ENCODE measurements around the gene PAPSS2. TPM values are rescaled to one million over a fixed set of nuclear protein-coding genes. Genes with fewer than 3 reads are reported as not detected.

PAPSS2 gene
- total RNA-seq, 8 experiments from 2014 or later: 0.75 to 60.6 (median 7.3) TPM

DNA sequence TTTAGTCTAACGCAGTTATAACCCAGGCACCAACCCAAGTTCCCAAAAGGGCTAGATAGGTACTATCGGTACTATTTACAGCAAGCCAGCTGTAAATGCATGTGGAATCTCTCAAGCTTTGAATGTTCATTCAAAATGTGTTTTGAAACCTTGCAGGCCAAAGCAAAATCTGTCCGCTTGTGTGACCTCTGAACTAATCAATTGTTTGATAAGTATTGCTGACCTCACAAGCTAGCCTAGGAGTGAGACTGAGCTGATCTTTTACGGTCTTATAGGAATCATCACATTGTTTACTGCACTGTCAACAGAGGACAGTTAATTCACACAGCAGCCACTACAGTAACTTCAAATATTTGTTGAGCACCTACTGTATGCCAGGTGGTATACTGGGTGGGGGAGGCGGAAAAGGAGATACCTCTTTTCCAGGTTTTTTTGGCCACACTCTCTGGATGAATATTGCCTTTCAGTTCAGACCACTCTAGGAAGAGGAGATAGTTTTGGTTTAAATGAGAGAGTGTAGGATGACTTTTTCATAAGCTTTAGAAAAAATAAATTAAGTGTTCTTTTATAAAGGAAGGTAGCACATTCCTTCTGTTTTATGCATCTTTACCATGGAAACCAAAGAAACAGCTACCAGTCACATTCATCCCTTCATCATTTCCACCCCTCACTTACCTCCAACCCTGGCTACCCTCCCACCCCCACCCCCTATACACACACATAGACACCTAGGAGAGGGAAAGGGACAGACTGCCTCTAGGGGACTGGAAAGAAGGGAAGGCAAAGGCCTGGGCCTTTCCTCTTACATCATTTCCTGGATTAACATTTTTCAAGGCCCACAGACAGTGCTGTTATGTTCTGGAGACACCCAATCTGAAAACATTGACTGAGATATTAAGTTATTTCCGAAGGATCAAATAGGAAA is 2.4 kb downstream of the PAPSS2 start:
- ATAC-seq (replicated peaks in 6 of 8): peak in 1 of 8 experiments; percentile 12
- Histone ChIP-seq H3K27ac (no peak overlapping the region), H3K4me3 (no peak overlapping the region), H3K4me1 (replicated peaks in 1 of 2) (peaks cover 0 to 2% of the 10 kb centered on the region in 2 donors)
- WGBS, 10 experiments: 84 to 100% (median 93%) methylated on average over 1 to 6 of the region's 6 CpGs; no CpG with 5 or more reads in 1 of the 10 experiments
- in situ Hi-C loops (cut with MboI; ENCODE audit: low pct_unique_long_range_greater_than_20kb in 2 of 9, low sequenced_read_pairs in 9 of 9, unreplicated experiment in 9 of 9): loop anchor here in 2 of 9 experiments (10.0 to 25.0 kb wide), 2 partner anchors 73 to 125 kb away; no protein-coding TSS in a partner anchor

DNA sequence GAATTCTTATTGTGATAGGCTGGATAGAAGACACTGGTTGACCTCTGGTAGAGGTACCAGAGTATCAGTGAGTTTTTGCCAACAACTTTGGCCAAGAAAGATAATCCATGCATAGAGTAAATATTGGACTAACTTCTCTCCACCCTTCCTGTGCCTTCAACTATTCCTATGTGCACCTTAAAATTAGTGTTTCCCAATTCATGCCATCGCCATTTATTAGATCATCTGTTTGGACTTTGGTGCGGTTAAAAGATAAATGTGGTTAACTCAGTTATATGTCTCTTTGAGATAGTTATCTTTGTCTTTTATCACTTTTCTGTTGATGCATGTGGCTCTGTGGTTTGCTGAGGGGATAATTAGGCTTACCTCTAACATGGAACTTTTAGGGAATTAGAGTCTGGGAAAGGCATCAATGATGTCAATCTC is 4.6 kb downstream of the PAPSS2 start:
- 94 to 100% (median 100%) methylated on average over 1 to 2 of the region's 2 CpGs; no CpG with 5 or more reads in 2 of the 10 experiments for WGBS, 10 experiments
- peaks cover 0 to 2% of the 10 kb centered on the region in 2 donors for H3K4me1 ChIP-seq (replicated peaks in 1 of 2)
- in situ Hi-C loops (cut with MboI; ENCODE audit: low pct_unique_long_range_greater_than_20kb in 2 of 9, low sequenced_read_pairs in 9 of 9, unreplicated experiment in 9 of 9): loop anchor here in 2 of 9 experiments (10.0 to 25.0 kb wide), 2 partner anchors 71 to 127 kb away; no protein-coding TSS in a partner anchor

DNA sequence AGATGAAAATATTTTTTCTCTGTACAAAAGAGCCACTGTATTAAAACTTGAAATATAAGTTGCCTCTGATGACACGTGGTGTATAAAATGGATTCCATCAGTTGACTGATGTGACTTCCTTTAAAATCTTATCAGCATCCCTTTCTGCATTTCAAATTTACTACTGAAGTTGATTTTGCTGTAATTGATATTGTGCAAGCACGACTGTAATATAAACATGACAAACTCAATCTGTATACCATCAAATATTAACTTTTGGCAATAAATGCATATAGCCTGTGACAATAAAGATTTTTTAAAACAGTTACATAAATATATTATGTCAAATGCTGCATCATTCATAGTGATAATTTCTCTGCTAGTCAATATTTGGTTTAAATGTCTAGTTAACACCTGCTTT is 7.8 kb downstream of the PAPSS2 start:
- Histone ChIP-seq H3K27ac (no peak overlapping the region), H3K4me3 (no peak overlapping the region), H3K4me1 (replicated peaks in 1 of 2) (peaks cover 0 to 2% of the 10 kb centered on the region in 2 donors)
- ATAC-seq (replicated peaks in 6 of 8): no peak
- in situ Hi-C loops (cut with MboI; ENCODE audit: low pct_unique_long_range_greater_than_20kb in 2 of 9, low sequenced_read_pairs in 9 of 9, unreplicated experiment in 9 of 9): loop anchor here in 2 of 9 experiments (10.0 to 25.0 kb wide), 2 partner anchors 67 to 130 kb away; no protein-coding TSS in a partner anchor
- 60 to 100% (median 80%) methylated on average over 1 to 2 of the region's 2 CpGs for WGBS, 10 experiments

More for the DNA sequence above, 4.6 kb downstream of the PAPSS2 start:
- no peak overlapping the region for H3K27ac ChIP-seq
- H3K4me3 ChIP-seq: no peak overlapping the region
- no peak for ATAC-seq (replicated peaks in 6 of 8)

DNA sequence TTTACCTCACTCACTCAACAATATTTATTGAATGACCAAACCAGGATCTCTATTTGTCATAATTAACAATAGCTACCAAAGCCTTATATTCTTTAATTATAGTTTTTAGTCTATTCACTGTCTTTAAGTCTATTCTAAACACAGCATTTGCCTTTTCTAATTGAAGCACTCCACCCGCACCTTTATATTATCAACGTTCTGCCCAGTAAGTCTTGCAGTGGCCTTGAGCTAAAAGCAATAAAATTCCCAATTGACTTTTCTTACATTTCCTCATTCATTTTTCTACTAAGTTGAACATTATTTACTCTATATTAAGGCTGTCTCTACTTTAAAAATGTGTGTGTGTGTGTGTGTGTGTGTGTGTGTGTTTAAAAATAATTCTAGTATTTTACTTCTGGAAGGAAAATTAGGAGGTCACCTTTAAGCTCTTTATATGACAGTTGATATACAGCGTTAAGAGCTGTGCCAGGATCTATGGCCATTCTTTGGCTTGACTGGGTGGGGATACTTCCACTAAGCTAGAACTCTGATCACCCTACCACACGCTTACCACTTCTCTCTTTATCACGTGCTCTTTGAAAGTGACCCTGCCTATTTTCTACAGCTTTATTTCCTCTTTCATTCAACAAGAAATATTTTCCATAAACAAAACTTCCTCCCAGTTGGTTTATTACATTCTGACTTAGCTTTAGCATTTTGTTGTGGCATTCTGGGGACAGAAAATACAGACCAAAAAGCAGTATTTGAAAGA is 8.8 kb downstream of the PAPSS2 start:
- Histone ChIP-seq H3K27ac (no peak overlapping the region), H3K4me3 (no peak overlapping the region), H3K4me1 (replicated peaks in 1 of 2) (peaks cover 0 to 2% of the 10 kb centered on the region in 2 donors)
- WGBS, 10 experiments: 64 to 100% (median 90%) methylated on average over 1 to 5 of the region's 5 CpGs
- no peak for ATAC-seq (replicated peaks in 6 of 8)
- in situ Hi-C loops (cut with MboI; ENCODE audit: low pct_unique_long_range_greater_than_20kb in 2 of 9, low sequenced_read_pairs in 9 of 9, unreplicated experiment in 9 of 9): loop anchor here in 2 of 9 experiments (10.0 to 25.0 kb wide), 2 partner anchors 66 to 131 kb away; no protein-coding TSS in a partner anchor

DNA sequence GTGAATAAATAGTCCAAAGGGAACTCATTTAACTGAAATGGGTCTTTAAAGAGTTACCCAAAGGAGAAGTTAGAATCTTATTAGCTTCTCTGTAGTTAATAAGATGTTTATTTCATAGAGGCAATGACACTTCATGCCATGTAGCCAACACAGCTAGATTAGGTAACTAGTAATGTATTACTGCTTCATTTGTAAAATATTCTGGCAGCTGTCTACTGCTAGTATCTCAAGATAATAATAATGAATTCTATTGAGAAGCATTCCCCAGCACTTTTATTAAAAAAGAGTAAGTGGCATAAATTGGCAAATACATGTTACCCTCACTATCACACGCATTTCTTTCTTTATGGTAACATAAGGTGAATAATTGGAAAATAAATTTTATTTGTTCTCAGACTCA is 10.1 kb downstream of the PAPSS2 start:
- 71 to 100% (median 87%) methylated on average over 1 of the region's 1 CpG; no CpG with 5 or more reads in 2 of the 10 experiments for WGBS, 10 experiments
- peaks cover 0 to 2% of the 10 kb centered on the region in 2 donors for H3K4me1 ChIP-seq (replicated peaks in 1 of 2)
- in situ Hi-C loops (cut with MboI; ENCODE audit: low pct_unique_long_range_greater_than_20kb in 2 of 9, low sequenced_read_pairs in 9 of 9, unreplicated experiment in 9 of 9): loop anchor here in 2 of 9 experiments (10.0 to 25.0 kb wide), 2 partner anchors 65 to 132 kb away; no protein-coding TSS in a partner anchor
- no peak for ATAC-seq (replicated peaks in 6 of 8)
- no peak overlapping the region for H3K27ac ChIP-seq
- no peak overlapping the region for H3K4me3 ChIP-seq

DNA sequence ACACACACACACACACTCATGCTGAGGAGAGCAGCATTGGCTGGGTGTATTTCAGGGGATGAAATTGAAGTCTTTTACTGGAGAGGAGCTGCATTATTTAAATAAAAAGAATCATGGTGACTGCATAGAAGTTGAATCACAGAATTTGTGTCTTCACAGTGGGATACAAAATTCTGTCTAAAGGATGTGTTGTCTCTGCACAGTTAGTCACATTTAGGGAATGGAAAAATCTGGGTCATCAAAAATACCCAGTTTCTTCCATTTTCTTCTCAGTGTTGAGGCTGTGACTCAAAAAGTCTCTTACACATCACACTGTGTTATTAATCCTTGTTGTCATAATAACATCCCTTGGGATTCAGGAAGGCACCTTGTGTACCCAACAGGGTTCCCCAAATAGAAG is 10.9 kb downstream of the PAPSS2 start:
- Histone ChIP-seq H3K27ac (no peak overlapping the region), H3K4me1 (replicated peaks in 1 of 2) (peaks cover 0 to 2% of the 10 kb centered on the region in 2 donors), H3K4me3 (no peak overlapping the region)
- in situ Hi-C loops (cut with MboI; ENCODE audit: low pct_unique_long_range_greater_than_20kb in 2 of 9, low sequenced_read_pairs in 9 of 9, unreplicated experiment in 9 of 9): loop anchor here in 1 of 9 experiments (25.0 kb wide), 1 partner anchor 133 kb away; no protein-coding TSS in a partner anchor
- ATAC-seq (replicated peaks in 6 of 8): no peak

DNA sequence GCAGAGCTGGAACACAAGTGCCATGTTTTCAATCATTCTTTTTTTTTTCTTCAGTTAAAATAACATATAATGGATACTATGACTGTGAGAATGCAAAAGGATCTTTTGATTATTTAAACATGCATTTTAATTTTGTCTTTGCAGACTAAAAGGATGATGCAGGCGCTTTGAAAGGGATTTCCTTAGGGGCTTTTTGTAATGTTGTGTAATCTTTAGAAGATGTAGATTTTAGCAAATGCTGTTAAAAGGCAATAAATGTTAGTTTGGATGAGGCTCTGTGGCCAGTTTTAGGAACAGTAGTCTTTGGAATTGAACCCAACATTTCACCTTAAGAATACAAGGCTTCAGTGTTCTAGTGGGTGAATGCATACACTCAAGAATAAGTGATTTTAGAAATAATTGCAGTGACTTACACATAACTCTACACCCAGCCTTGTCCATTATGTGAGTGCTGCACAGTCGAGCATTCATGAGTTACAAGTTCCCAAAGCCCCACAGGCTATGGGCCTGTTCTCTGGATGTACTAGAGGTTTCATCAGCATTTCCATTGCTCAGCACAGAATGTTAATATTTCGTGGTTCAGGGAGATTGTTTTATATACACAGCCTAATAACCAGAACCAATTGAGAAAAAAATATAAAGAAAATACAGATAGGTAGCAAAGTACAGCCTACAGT is 11.6 kb downstream of the PAPSS2 start:
- 6 to 93% (median 68%) methylated on average over 1 to 3 of the region's 3 CpGs for WGBS, 10 experiments
- H3K4me1 ChIP-seq (replicated peaks in 1 of 2): peaks cover 0 to 2% of the 10 kb centered on the region in 2 donors
- in situ Hi-C loops (cut with MboI; ENCODE audit: low pct_unique_long_range_greater_than_20kb in 2 of 9, low sequenced_read_pairs in 9 of 9, unreplicated experiment in 9 of 9): loop anchor here in 1 of 9 experiments (25.0 kb wide), 1 partner anchor 134 kb away; no protein-coding TSS in a partner anchor
- no peak overlapping the region for H3K27ac ChIP-seq
- peak in 4 of 8 experiments; percentile 27 to 81 (median 70) for ATAC-seq (replicated peaks in 6 of 8)
- H3K4me3 ChIP-seq: no peak overlapping the region

DNA sequence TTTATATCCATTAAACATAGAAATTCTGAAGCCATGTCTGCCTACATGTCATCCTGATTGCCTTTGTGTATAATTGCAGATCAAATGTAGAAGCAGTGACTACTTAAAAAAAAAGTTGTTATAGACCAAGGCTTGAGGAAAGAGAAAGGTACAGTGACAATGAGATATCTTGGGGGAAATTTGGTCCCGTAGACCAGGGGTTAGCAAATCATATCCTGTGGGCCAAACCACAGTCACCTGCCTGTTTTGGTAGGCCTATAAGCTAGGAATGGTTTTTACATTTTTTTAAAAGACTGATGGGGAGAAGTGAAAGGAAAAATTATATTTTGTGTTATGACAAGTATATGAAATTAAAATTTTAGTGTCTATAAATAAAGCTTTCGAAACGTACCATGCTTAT is 12.9 kb downstream of the PAPSS2 start:
- peaks cover 0 to 2% of the 10 kb centered on the region in 2 donors for H3K4me1 ChIP-seq (replicated peaks in 1 of 2)
- no peak for ATAC-seq (replicated peaks in 6 of 8)
- H3K27ac ChIP-seq: no peak overlapping the region
- 78 to 96% (median 84%) methylated on average over 2 to 3 of the region's 3 CpGs; no CpG with 5 or more reads in 1 of the 10 experiments for WGBS, 10 experiments
- H3K4me3 ChIP-seq: no peak overlapping the region
- in situ Hi-C loops (cut with MboI; ENCODE audit: low pct_unique_long_range_greater_than_20kb in 2 of 9, low sequenced_read_pairs in 9 of 9, unreplicated experiment in 9 of 9): loop anchor here in 1 of 9 experiments (25.0 kb wide), 1 partner anchor 135 kb away; no protein-coding TSS in a partner anchor

DNA sequence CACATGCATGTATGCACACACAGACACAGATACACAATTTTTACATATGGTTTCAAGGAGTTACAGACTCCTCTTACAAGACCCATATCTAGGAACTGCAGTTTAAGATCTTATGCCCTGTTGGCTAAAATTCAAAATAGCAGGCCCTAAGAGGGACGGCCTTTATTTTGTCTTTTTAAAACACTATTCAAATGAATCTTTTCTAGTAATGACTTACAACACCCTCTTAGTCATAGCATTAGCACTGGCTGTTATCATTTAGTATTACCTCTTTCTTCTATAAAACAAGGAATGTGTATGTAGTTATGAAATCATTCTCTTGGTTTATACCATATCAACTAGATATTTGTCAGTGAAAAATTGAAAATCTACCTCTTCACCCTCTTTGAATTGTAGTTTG is 15.3 kb downstream of the PAPSS2 start:
- peak in 3 of 8 experiments; percentile 49 to 70 (median 64) for ATAC-seq (replicated peaks in 6 of 8)
- Histone ChIP-seq H3K4me1 (replicated peaks in 1 of 2) (no peaks in the 10 kb centered on the region), H3K4me3 (no peak overlapping the region), H3K27ac (no peak overlapping the region)
- in situ Hi-C loops (cut with MboI; ENCODE audit: low pct_unique_long_range_greater_than_20kb in 2 of 9, low sequenced_read_pairs in 9 of 9, unreplicated experiment in 9 of 9): loop anchor here in 1 of 9 experiments (25.0 kb wide), 1 partner anchor 138 kb away; no protein-coding TSS in a partner anchor
- WGBS, 10 experiments: 0 to 100% (median 75%) methylated on average over 1 of the region's 1 CpG; no CpG with 5 or more reads in 1 of the 10 experiments

DNA sequence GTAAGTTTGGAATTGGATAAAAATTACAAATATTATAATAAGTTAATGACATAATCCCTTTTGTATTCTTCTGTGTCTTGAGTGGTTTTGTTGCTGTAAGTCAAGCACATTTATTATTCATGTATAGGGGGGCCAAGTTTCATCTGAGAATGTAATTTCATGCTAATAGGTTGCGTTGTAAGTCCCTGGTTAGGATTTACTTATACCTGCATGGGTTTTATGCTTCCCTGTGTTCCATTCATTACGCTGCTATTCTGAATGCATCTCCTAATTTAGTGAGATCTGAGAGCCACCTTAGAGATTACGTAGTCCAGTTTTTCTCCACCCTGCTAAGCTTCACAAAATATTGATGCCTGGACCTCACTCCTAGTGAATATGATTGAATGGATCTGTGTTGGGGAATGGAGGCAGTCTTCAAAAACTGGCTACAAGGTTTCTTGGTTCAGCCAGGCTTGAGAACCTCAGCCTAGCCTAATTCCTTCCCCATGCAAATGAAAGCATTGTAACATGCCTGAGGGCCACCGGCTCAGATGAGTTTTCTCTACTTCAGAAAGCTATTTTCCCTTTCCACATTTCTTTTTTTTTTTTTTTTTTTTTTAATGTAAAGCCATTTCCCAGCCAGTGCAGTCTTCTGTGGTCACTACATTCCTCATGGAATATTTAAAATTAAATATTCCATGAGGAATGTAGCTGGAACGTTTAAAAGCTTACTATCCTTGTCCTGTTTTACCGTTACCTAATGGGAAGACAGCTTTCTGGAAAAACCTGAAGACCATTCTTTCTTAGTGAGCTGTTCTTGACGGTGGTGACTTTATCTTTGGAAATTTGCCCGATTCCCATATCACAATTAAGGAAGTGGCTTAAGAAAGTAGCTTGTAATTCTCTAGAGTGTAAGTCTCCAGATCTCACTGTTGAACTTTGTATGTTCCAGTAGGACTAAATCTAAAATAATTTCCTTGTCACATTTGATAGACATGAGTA is 16.0 kb downstream of the PAPSS2 start:
- 3 to 100% (median 72%) methylated on average over 3 to 8 of the region's 8 CpGs for WGBS, 10 experiments
- peak in 3 of 8 experiments; percentile 34 to 66 (median 41) for ATAC-seq (replicated peaks in 6 of 8)
- Histone ChIP-seq H3K4me1 (replicated peaks in 1 of 2) (no peaks in the 10 kb centered on the region), H3K4me3 (no peak overlapping the region), H3K27ac (no peak overlapping the region)
- in situ Hi-C loops (cut with MboI; ENCODE audit: low pct_unique_long_range_greater_than_20kb in 2 of 9, low sequenced_read_pairs in 9 of 9, unreplicated experiment in 9 of 9): no loop called here

DNA sequence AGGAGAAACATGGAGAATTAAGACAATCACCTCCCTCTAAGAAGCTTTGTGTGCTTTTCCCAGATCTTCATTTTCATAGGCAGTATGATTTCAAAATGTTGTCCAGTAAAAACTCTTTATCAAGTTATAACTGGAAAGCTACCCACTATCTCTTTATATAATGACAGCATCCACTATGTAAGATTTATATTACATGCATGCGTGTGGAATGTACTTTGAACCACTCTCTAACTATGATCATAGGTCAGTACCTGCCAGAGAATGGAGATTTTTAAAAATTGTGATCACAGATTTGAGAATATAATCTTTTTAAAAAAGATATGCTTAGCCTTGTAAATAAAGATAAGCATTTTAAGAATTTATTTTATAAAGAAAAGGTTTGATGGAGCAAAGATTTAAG is 17.9 kb downstream of the PAPSS2 start:
- Histone ChIP-seq H3K4me1 (replicated peaks in 1 of 2) (no peaks in the 10 kb centered on the region), H3K27ac (no peak overlapping the region), H3K4me3 (no peak overlapping the region)
- no peak for ATAC-seq (replicated peaks in 6 of 8)
- WGBS, 10 experiments: 83 to 100% (median 100%) methylated on average over 1 of the region's 1 CpG; no CpG with 5 or more reads in 3 of the 10 experiments
- in situ Hi-C loops (cut with MboI; ENCODE audit: low pct_unique_long_range_greater_than_20kb in 2 of 9, low sequenced_read_pairs in 9 of 9, unreplicated experiment in 9 of 9): no loop called here
